ENCODE results near the gene UROS. TPM values are rescaled to one million over a fixed set of nuclear protein-coding genes. Genes with fewer than 3 reads are reported as not detected.

UROS gene
- total and polyA plus RNA-seq, 4 donors, result 24.9 to 157 (median 37.9) TPM

- TF ChIP-seq REST (IDR thresholded peaks at IDR 0.05) (no peak), EGR1 (IDR thresholded peaks at IDR 0.05; ENCODE audit: low read depth in 2 of 2) (no peak), TAF1 (conservative IDR thresholded peaks at IDR 0.05) (no peak)
Observed at GRCh38 chr10:125781374-125781773, 41.7 kb downstream of the UROS start (continued).

GRCh38 chr10:125779403-125780327 is 43.4 kb downstream of the UROS start:
- TF ChIP-seq RXRA (IDR thresholded peaks at IDR 0.05) (peak; percentile 19 to 67), GABPA (IDR thresholded peaks at IDR 0.05 in 1 of 2, conservative IDR thresholded peaks at IDR 0.05 in 1 of 2) (no peak)
- Histone ChIP-seq H3K36me3 (ENCODE audit: control insufficient read depth in 4 of 4, insufficient read depth in 3 of 4, low read depth in 1 of 4, low read length in 3 of 4) (peaks cover 0 to 2% (median 0%) of the 10 kb centered on the region in 4 donors), H3K9ac (ENCODE audit: low read depth in 1 of 2, low read length in 2 of 2) (no peak overlapping the region), H3K4me1 (ENCODE audit: control insufficient read depth in 4 of 4, insufficient read depth in 4 of 4, low read length in 3 of 4) (no peaks in the 10 kb centered on the region), H3K4me3 (ENCODE audit: low read depth in 1 of 3, low read length in 3 of 3) (no peak overlapping the region), H3K27ac (ENCODE audit: low read depth in 1 of 2, low read length in 2 of 2) (no peak overlapping the region), H3K27me3 (ENCODE audit: control insufficient read depth in 4 of 4, insufficient read depth in 4 of 4, low read length in 3 of 4) (no peaks in the 10 kb centered on the region), H3K9me3 (ENCODE audit: control insufficient read depth in 4 of 4, low read length in 3 of 4) (no peaks in the 10 kb centered on the region)
- no peak for DNase-seq (ENCODE audit: low spot score)
- 80% methylated on average over 10 of the region's 10 CpGs for WGBS

- WGBS, result 57% methylated on average over 5 of the region's 5 CpGs
- no peaks in the 10 kb centered on the region for H3K27me3 ChIP-seq (ENCODE audit: control insufficient read depth in 4 of 4, insufficient read depth in 4 of 4, low read length in 3 of 4)
- H3K27ac ChIP-seq (ENCODE audit: low read depth in 1 of 2, low read length in 2 of 2), result no peak overlapping the region
- H3K9ac ChIP-seq (ENCODE audit: low read depth in 1 of 2, low read length in 2 of 2), result no peak overlapping the region
- no peaks in the 10 kb centered on the region for H3K36me3 ChIP-seq (ENCODE audit: control insufficient read depth in 4 of 4, insufficient read depth in 3 of 4, low read depth in 1 of 4, low read length in 3 of 4)
- no peak overlapping the region for H3K4me3 ChIP-seq (ENCODE audit: low read depth in 1 of 3, low read length in 3 of 3)
- no peaks in the 10 kb centered on the region for H3K4me1 ChIP-seq (ENCODE audit: control insufficient read depth in 4 of 4, insufficient read depth in 4 of 4, low read length in 3 of 4)
- TF ChIP-seq FOXA2 (IDR thresholded peaks at IDR 0.05), result no peak
- TF ChIP-seq NR2F2 (IDR thresholded peaks at IDR 0.05), result no peak
- no peak for TF ChIP-seq MAX (IDR thresholded peaks at IDR 0.05)
- no peak for TF ChIP-seq TAF1 (conservative IDR thresholded peaks at IDR 0.05)
- TF ChIP-seq RAD21 (IDR thresholded peaks at IDR 0.05), result no peak
- TF ChIP-seq FOXA1 (IDR thresholded peaks at IDR 0.05), result no peak
- TF ChIP-seq REST (IDR thresholded peaks at IDR 0.05), result no peak
- no peak for TF ChIP-seq HNF4A (conservative IDR thresholded peaks at IDR 0.05)
- no peak for TF ChIP-seq YY1 (IDR thresholded peaks at IDR 0.05)
- TF ChIP-seq SP1 (IDR thresholded peaks at IDR 0.05), result no peak
- TF ChIP-seq HNF4G (IDR thresholded peaks at IDR 0.05), result no peak
- no peak for TF ChIP-seq CTCF (IDR thresholded peaks at IDR 0.05; ENCODE audit: low read depth, low read length, missing input control)
- TF ChIP-seq ZBTB33 (IDR thresholded peaks at IDR 0.05), result no peak
- TF ChIP-seq RXRA (IDR thresholded peaks at IDR 0.05), result no peak
- no peak for TF ChIP-seq ATF3 (IDR thresholded peaks at IDR 0.05)
- no peak for TF ChIP-seq EGR1 (IDR thresholded peaks at IDR 0.05; ENCODE audit: low read depth in 2 of 2)
- TF ChIP-seq JUND (IDR thresholded peaks at IDR 0.05), result no peak
- DNase-seq (ENCODE audit: low spot score), result no peak
- no peaks in the 10 kb centered on the region for H3K9me3 ChIP-seq (ENCODE audit: control insufficient read depth in 4 of 4, low read length in 3 of 4)
Observed at GRCh38 chr10:125778556-125778955, 44.5 kb downstream of the UROS start.
